Panc1 (cell line): Measurements from ENCODE around the gene AKT1S1.

ENCODE experiments used
- POLR2AphosphoS5 ChIP-seq: IDR thresholded peaks from 2 replicates; pipeline ENCODE4 v1.6.1; 2012; ENCODE audit warnings: mild to moderate bottlenecking, low read depth, low read length, moderate library complexity
- TF ChIP-seq, protein P1 (sequence below): fragments of 450-650 bp; IDR thresholded peaks from 2 replicates; pipeline ENCODE4 v1.5.1; 2017; ENCODE audit warnings: mild to moderate bottlenecking

- TF ChIP-seq, protein P1, sequence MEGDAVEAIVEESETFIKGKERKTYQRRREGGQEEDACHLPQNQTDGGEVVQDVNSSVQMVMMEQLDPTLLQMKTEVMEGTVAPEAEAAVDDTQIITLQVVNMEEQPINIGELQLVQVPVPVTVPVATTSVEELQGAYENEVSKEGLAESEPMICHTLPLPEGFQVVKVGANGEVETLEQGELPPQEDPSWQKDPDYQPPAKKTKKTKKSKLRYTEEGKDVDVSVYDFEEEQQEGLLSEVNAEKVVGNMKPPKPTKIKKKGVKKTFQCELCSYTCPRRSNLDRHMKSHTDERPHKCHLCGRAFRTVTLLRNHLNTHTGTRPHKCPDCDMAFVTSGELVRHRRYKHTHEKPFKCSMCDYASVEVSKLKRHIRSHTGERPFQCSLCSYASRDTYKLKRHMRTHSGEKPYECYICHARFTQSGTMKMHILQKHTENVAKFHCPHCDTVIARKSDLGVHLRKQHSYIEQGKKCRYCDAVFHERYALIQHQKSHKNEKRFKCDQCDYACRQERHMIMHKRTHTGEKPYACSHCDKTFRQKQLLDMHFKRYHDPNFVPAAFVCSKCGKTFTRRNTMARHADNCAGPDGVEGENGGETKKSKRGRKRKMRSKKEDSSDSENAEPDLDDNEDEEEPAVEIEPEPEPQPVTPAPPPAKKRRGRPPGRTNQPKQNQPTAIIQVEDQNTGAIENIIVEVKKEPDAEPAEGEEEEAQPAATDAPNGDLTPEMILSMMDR = no peak
- TF ChIP-seq POLR2AphosphoS5 = no peak
Measured at GRCh38 chr19:49873129-49873521, 4.0 kb downstream of the AKT1S1 start.
